ENCODE results near the gene KCNAB1.

KCNAB1 gene

GRCh38 chr3:156330415-156330814, 210.0 kb downstream of the KCNAB1 start:
- no peak for DNase-seq

GRCh38 chr3:156332304-156332703, 211.9 kb downstream of the KCNAB1 start:
- peak in 1 of 2 experiments; percentile 5 for DNase-seq

- no peak for DNase-seq
Observed at GRCh38 chr3:156334841-156335545, 214.6 kb downstream of the KCNAB1 start.

DNA sequence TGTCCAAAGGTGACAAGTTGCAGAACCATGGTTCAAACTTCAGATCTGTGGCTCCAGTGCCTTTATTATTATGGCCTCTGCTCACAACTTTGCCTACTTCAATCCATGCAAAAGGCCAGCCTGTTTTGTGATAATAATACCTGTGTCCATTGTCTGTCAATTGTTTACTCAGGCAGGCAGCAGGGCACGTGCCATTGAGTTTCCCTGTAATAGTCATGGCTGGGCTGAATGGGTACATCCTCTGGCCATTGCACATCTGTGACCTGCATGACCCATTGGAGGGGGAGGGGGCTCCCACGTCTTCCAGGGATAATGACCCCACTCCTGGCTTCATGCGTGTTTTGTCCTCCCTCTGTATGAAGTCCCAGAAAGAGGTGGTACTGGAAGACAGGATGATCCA, 219.1 kb downstream of the KCNAB1 start:
- no peak for DNase-seq

DNA sequence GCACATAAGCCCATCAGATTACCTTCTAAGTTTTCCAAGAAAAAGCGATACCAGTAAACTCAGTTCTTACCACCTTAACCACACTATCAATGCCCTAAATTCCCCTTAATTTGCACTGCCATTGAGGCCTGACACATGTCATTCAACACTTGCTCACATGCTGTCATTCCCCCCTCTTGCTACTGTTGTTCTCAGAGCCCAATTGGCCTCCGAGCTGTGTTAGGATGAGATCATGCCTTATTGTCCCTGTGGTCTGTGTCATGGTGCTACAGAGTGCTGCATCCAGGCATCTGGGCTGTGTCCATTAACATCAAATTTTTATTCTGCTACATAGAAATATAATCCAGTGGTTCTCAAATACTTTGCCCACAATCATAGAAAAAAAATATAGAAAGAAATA, 221.0 kb downstream of the KCNAB1 start:
- DNase-seq: no peak

- DNase-seq: no peak
Observed at GRCh38 chr3:156341831-156342416, 221.5 kb downstream of the KCNAB1 start.

- no peak for DNase-seq
Observed at GRCh38 chr3:156344215-156344614, 223.8 kb downstream of the KCNAB1 start.

DNA sequence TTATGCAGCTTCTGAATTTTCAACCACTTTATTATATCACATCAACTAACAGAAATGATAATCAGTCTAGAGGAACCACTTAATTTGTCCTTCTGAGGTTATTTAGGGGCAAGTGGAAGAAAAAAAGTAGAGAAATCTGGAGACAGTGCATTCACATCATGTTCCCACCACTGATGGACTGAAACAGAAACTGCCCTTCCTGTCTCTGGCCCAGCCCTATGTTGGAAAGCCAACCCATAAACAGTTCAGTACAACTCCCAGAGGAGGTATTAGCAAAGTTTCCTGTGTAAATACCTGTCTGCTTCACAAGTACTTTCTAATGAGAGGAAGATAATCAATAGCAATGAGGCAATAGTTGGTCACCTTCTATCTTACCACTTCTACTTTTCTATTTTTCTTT, 228.7 kb downstream of the KCNAB1 start:
- DNase-seq: no peak

- DNase-seq: no peak
Observed at GRCh38 chr3:156349978-156350377, 229.6 kb downstream of the KCNAB1 start.

DNA sequence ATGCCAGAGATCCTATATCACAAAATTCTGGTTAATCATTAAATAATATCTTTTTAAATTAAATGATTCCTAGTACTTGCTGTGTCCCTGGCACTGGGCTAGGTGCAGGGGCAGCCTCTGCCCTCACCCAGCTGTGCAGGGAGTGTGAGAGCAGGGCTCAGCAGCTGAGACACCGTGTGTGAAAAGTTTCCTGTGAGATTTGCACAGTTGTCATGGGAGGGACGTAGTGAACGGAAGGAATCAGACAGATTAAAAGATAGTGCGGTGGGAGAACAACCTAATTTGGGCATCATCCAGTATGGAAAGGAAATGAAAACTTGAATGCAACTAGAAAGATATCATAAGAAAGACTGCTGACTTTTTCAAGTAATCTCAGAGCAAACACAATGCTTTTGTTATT, 230.4 kb downstream of the KCNAB1 start:
- no peak for DNase-seq

GRCh38 chr3:156351783-156352182, 231.4 kb downstream of the KCNAB1 start:
- no peak for DNase-seq

GRCh38 chr3:156352728-156353127, 232.3 kb downstream of the KCNAB1 start:
- DNase-seq: no peak

GRCh38 chr3:156353563-156353962, 233.2 kb downstream of the KCNAB1 start:
- DNase-seq: no peak

- DNase-seq: no peak
Observed at GRCh38 chr3:156356537-156357363, 236.4 kb downstream of the KCNAB1 start.

GRCh38 chr3:156358232-156358631, 237.9 kb downstream of the KCNAB1 start:
- no peak for DNase-seq

DNA sequence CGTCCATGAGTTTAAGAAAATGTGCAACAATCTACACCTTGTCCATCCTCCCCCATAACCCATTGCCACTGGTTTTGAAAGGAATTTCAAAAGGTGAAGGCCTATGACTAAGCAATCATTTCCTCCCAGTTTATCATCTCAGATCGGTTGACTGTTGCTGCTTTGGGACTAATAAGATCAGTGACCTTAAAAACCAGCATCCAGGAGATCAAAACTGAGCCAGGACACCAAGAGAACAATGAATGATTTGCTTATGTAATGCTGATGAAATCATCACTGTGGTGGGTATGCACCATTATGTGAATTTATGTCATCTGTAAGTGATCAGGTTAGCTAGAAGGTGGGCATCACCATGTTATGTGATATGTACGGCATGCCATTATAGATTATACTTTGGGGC, 239.0 kb downstream of the KCNAB1 start:
- no peak for DNase-seq

- no peak for DNase-seq
Observed at GRCh38 chr3:156360083-156360482, 239.7 kb downstream of the KCNAB1 start.

DNA sequence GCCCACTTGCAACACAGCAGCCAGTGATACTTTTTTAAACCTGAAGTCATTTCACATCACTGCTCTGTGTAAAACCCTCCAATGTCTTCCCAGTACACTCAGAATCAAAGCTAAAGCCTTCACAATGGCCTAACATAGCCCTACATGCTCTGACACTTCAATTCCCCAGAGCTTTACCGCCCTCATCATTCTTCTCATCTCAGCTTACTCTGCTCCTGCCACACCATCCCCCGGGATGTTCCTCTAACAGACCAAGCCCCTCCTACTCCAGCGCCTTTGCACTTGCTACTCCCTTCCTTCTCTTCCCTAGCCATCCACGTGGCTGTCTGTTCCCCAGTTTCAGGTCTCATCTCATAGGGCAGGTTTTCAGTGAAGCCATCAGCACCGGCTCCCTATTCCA, 240.6 kb downstream of the KCNAB1 start:
- DNase-seq: peak in 1 of 2 experiments; percentile 22

- no peak for DNase-seq
Observed at GRCh38 chr3:156366559-156366958, 246.2 kb downstream of the KCNAB1 start.

DNA sequence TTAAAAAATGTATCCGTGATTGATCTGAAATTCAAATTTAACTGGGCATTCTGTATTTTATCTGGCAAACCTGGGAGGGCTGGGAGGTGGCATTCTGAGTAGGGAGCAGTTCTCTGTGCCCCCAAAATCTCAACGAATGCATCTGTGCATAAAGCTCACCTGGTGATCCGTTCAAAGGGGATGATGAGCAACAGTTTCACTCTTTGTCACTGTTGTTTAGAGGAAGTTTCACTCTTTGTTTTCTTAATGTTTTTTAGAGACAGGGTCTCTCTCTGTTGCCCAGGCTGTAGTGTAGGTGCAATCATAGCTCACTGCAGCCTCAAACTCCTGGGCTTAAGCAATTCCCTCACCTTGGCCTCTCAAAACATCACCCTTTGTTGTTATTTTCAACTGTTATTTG, 247.8 kb downstream of the KCNAB1 start:
- DNase-seq: no peak

- no peak for DNase-seq
Observed at GRCh38 chr3:156371701-156372100, 251.3 kb downstream of the KCNAB1 start.

- DNase-seq: no peak
Observed at GRCh38 chr3:156373095-156373494, 252.7 kb downstream of the KCNAB1 start.

DNA sequence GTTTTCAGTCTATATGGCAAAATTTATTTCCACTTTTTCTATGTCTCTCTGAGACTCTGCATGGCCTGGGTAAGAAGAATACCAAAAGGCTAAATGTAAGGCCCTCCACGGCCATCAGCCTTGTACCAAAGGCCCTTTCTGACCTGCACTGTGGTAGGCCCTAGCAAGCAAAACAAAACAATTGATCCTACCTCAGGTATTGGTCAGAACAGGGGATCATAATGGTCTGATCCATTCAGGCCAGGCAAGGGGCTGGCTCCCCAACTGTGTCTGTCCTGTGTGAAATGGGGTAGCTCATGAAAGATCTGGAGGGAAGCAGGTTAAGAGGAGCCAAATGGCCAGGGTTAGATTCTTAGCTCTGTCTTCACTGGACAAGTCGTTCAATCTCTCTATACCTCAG, 253.3 kb downstream of the KCNAB1 start:
- no peak for DNase-seq

GRCh38 chr3:156376199-156376598, 255.8 kb downstream of the KCNAB1 start:
- no peak for DNase-seq
